Measurements from ENCODE around the gene TUBGCP3. TPM values are rescaled to one million over a fixed set of nuclear protein-coding genes. Genes with fewer than 3 reads are reported as not detected.

TUBGCP3 gene
- total RNA-seq, 2 donors from 2014 or later = 26.7 to 30.0 TPM

- TF ChIP-seq, protein P1, sequence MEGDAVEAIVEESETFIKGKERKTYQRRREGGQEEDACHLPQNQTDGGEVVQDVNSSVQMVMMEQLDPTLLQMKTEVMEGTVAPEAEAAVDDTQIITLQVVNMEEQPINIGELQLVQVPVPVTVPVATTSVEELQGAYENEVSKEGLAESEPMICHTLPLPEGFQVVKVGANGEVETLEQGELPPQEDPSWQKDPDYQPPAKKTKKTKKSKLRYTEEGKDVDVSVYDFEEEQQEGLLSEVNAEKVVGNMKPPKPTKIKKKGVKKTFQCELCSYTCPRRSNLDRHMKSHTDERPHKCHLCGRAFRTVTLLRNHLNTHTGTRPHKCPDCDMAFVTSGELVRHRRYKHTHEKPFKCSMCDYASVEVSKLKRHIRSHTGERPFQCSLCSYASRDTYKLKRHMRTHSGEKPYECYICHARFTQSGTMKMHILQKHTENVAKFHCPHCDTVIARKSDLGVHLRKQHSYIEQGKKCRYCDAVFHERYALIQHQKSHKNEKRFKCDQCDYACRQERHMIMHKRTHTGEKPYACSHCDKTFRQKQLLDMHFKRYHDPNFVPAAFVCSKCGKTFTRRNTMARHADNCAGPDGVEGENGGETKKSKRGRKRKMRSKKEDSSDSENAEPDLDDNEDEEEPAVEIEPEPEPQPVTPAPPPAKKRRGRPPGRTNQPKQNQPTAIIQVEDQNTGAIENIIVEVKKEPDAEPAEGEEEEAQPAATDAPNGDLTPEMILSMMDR (IDR thresholded peaks at IDR 0.05) = no peak
- no peak for TF ChIP-seq POLR2A (IDR thresholded peaks at IDR 0.05)
- Histone ChIP-seq H3K4me3 (no peak overlapping the region), H3K9me3 (no peaks in the 10 kb centered on the region), H3K4me1 (peaks cover 30% of the 10 kb centered on the region), H3K36me3 (replicated peaks in 1 of 2; ENCODE audit: insufficient read depth in 1 of 2, low read depth in 2 of 2) (no peaks in the 10 kb centered on the region), H3K27me3 (no peaks in the 10 kb centered on the region), H3K27ac (no peak overlapping the region)
- 93% methylated on average over 2 of the region's 2 CpGs for WGBS, 2 donors
- intact Hi-C loops (cut with DNase I) = no loop called here
- ATAC-seq (no peak), DNase-seq (no peak)
Observed at GRCh38 chr13:112580211-112580610, 7.7 kb downstream of the TUBGCP3 start.

DNA sequence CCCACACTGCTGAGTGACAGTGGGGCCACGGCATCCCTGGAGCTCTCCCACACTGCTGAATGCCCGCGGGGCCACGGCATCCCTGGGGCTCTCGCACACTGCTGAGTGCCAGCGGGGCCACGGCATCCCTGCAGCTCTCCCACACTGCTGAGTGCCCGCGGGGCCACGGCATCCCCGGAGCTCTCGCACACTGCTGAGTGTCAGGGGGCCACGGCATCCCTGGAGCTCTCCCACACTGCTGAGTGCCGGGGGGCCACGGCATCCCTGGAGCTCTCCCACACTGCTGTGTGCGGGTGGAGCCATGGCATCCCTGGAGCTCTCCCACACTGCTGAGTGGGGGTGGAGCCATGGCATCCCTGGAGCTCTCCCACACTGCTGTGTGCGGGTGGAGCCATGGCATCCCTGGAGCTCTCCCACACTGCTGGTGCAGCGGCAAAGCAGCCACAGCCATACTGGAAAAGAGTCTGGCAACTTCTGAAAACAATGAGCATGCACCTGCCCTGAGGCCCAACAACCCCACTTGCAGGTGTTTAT lies 8.6 kb downstream of the TUBGCP3 start:
- H3K4me3 ChIP-seq = no peak overlapping the region
- TF ChIP-seq POLR2A (IDR thresholded peaks at IDR 0.05) = no peak
- TF ChIP-seq, protein P1 (IDR thresholded peaks at IDR 0.05) = no peak
- no peaks in the 10 kb centered on the region for H3K36me3 ChIP-seq (replicated peaks in 1 of 2; ENCODE audit: insufficient read depth in 1 of 2, low read depth in 2 of 2)
- no peak overlapping the region for H3K27ac ChIP-seq
- DNase-seq (no peak), ATAC-seq (no peak)
- 88% methylated on average over 10 to 17 of the region's 18 CpGs for WGBS, 2 donors
- H3K27me3 ChIP-seq = no peaks in the 10 kb centered on the region
- peaks cover 38% of the 10 kb centered on the region for H3K4me1 ChIP-seq
- H3K9me3 ChIP-seq = no peaks in the 10 kb centered on the region
- intact Hi-C loops (cut with DNase I) = no loop called here

GRCh38 chr13:112576768-112577167 lies 11.2 kb downstream of the TUBGCP3 start:
- Histone ChIP-seq H3K4me3 (no peak overlapping the region), H3K9me3 (no peaks in the 10 kb centered on the region), H3K27ac (no peak overlapping the region), H3K36me3 (replicated peaks in 1 of 2; ENCODE audit: insufficient read depth in 1 of 2, low read depth in 2 of 2) (no peaks in the 10 kb centered on the region), H3K4me1 (peaks cover 41% of the 10 kb centered on the region), H3K27me3 (no peaks in the 10 kb centered on the region)
- DNase-seq (no peak), ATAC-seq (no peak)
- TF ChIP-seq POLR2A (IDR thresholded peaks at IDR 0.05) = no peak
- TF ChIP-seq, protein P1 (IDR thresholded peaks at IDR 0.05) = no peak
- intact Hi-C loops (cut with DNase I) = no loop called here

DNA sequence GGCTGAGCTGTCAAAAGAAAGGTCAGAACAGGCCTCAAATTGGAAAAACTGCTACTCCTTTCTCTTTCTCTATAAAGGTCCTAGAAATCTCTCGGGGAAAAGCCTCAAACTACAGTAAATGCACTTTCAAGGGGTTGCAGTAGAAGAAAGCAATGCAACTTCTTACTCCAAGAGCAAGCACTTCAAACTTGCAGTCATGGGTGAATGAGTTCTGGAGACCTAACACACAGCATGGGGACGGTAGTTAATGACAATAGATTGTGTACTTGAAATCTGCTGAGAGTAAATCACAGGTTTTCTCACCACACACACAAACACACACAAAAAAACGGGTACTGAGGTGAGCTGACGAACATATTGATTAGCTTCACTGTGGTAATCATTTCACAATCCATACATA lies 11.8 kb downstream of the TUBGCP3 start:
- H3K27me3 ChIP-seq = no peaks in the 10 kb centered on the region
- ATAC-seq (no peak), DNase-seq (no peak)
- H3K27ac ChIP-seq = peak overlapping the region in 1 of 4 donors; percentile 51
- peaks cover 38% of the 10 kb centered on the region for H3K4me1 ChIP-seq
- 79 to 88% methylated on average over 4 of the region's 4 CpGs for WGBS, 2 donors
- no peak overlapping the region for H3K4me3 ChIP-seq
- intact Hi-C loops (cut with DNase I) = no loop called here
- H3K36me3 ChIP-seq (replicated peaks in 1 of 2; ENCODE audit: insufficient read depth in 1 of 2, low read depth in 2 of 2) = no peaks in the 10 kb centered on the region
- H3K9me3 ChIP-seq = no peaks in the 10 kb centered on the region
- no peak for TF ChIP-seq POLR2A (IDR thresholded peaks at IDR 0.05)
- TF ChIP-seq, protein P1 (IDR thresholded peaks at IDR 0.05) = no peak

DNA sequence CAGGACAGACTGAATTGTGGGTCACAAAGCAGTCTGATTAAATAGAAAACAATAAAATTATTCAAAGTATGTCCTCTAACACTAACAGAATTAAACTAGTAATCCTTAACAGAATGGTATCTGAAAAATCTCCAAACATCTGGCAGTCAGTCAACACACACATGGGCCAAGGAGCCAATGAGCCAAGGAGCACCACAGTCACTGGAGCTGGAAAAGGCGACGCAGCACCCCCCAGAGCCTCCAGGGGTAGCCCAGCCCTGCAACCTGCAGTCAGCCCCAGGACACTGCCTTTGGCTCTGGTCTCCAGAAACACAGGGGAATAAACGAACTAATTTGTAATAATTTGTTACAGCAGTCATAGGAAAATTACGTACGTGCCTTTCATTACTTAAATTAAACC lies 12.3 kb downstream of the TUBGCP3 start:
- TF ChIP-seq, protein P1 (IDR thresholded peaks at IDR 0.05) = no peak
- TF ChIP-seq POLR2A (IDR thresholded peaks at IDR 0.05) = no peak
- no peaks in the 10 kb centered on the region for H3K9me3 ChIP-seq
- peak; percentile 60 for ATAC-seq
- intact Hi-C loops (cut with DNase I) = no loop called here
- peaks cover 38% of the 10 kb centered on the region for H3K4me1 ChIP-seq
- H3K27ac ChIP-seq = peak overlapping the region in 3 of 4 donors; percentile 2 to 51 (median 15)
- no peak overlapping the region for H3K4me3 ChIP-seq
- no peaks in the 10 kb centered on the region for H3K27me3 ChIP-seq
- DNase-seq = peak in 3 of 4 donors; percentile 17 to 32 (median 23)
- 63 to 65% methylated on average over 5 of the region's 5 CpGs for WGBS, 2 donors
- H3K36me3 ChIP-seq (replicated peaks in 1 of 2; ENCODE audit: insufficient read depth in 1 of 2, low read depth in 2 of 2) = no peaks in the 10 kb centered on the region
